ENCODE results near the gene TPP2. TPM values are rescaled to one million over a fixed set of nuclear protein-coding genes. Genes with fewer than 3 reads are reported as not detected.

The TPP2 gene
- total and polyA plus RNA-seq, 4 donors = 14.0 to 55.6 (median 22.4) TPM

- TF ChIP-seq, protein P1, sequence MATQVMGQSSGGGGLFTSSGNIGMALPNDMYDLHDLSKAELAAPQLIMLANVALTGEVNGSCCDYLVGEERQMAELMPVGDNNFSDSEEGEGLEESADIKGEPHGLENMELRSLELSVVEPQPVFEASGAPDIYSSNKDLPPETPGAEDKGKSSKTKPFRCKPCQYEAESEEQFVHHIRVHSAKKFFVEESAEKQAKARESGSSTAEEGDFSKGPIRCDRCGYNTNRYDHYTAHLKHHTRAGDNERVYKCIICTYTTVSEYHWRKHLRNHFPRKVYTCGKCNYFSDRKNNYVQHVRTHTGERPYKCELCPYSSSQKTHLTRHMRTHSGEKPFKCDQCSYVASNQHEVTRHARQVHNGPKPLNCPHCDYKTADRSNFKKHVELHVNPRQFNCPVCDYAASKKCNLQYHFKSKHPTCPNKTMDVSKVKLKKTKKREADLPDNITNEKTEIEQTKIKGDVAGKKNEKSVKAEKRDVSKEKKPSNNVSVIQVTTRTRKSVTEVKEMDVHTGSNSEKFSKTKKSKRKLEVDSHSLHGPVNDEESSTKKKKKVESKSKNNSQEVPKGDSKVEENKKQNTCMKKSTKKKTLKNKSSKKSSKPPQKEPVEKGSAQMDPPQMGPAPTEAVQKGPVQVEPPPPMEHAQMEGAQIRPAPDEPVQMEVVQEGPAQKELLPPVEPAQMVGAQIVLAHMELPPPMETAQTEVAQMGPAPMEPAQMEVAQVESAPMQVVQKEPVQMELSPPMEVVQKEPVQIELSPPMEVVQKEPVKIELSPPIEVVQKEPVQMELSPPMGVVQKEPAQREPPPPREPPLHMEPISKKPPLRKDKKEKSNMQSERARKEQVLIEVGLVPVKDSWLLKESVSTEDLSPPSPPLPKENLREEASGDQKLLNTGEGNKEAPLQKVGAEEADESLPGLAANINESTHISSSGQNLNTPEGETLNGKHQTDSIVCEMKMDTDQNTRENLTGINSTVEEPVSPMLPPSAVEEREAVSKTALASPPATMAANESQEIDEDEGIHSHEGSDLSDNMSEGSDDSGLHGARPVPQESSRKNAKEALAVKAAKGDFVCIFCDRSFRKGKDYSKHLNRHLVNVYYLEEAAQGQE (IDR thresholded peaks at IDR 0.05) = no peak
- TF ChIP-seq YY1 (IDR thresholded peaks at IDR 0.05) (no peak), SP1 (IDR thresholded peaks at IDR 0.05) (no peak), HNF4G (IDR thresholded peaks at IDR 0.05) (no peak), TAF1 (conservative IDR thresholded peaks at IDR 0.05) (no peak)
- TF ChIP-seq, protein P2, sequence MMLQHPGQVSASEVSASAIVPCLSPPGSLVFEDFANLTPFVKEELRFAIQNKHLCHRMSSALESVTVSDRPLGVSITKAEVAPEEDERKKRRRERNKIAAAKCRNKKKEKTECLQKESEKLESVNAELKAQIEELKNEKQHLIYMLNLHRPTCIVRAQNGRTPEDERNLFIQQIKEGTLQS (IDR thresholded peaks at IDR 0.05) = no peak
Measured at GRCh38 chr13:102572323-102572722, 24.5 kb upstream of the TPP2 start (continued).

- H3K4me3 ChIP-seq (ENCODE audit: low read depth in 1 of 3, low read length in 3 of 3) = no peak overlapping the region
- H3K9ac ChIP-seq (ENCODE audit: low read depth in 1 of 2, low read length in 2 of 2) = no peak overlapping the region
- peak; percentile 75 for TF ChIP-seq CTCF (IDR thresholded peaks at IDR 0.05; ENCODE audit: low read depth, low read length, missing input control)
- peak; percentile 94 to 96 for TF ChIP-seq RAD21 (IDR thresholded peaks at IDR 0.05)
- TF ChIP-seq HNF4A (conservative IDR thresholded peaks at IDR 0.05) = no peak
- no peak for TF ChIP-seq YY1 (IDR thresholded peaks at IDR 0.05)
- DNase-seq (ENCODE audit: low spot score) = no peak
- no peaks in the 10 kb centered on the region for H3K36me3 ChIP-seq (ENCODE audit: control insufficient read depth in 4 of 4, insufficient read depth in 3 of 4, low read depth in 1 of 4, low read length in 3 of 4)
- H3K4me1 ChIP-seq (ENCODE audit: control insufficient read depth in 4 of 4, insufficient read depth in 4 of 4, low read length in 3 of 4) = peaks cover 0 to 3% (median 0%) of the 10 kb centered on the region in 4 donors
- H3K9me3 ChIP-seq (ENCODE audit: control insufficient read depth in 4 of 4, low read length in 3 of 4) = no peaks in the 10 kb centered on the region
- 2% methylated on average over 5 of the region's 5 CpGs for WGBS
- no peaks in the 10 kb centered on the region for H3K27me3 ChIP-seq (ENCODE audit: control insufficient read depth in 4 of 4, insufficient read depth in 4 of 4, low read length in 3 of 4)
- no peak overlapping the region for H3K27ac ChIP-seq (ENCODE audit: low read depth in 1 of 2, low read length in 2 of 2)
Measured at GRCh38 chr13:102580552-102581169, 16.1 kb upstream of the TPP2 start.

DNA sequence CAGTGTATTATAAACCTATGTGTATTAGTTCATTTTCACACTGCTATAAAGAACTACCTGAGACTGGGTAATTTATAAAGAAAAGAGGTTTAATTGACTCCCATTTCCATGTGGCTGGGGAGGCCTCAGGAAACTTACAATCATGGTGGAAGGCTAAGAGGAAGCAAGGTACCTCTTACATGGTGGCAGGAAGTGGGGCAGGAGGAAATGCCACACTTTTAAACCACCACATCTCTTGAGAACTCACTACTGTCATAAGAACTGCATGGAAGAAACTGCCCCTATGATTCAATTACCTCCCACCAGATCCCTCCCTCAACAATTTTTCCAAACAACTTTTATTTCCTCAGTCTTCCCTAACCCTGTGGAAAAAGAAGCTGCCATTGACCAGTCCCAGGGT lies 14.5 kb upstream of the TPP2 start:
- H3K27me3 ChIP-seq (ENCODE audit: control insufficient read depth in 4 of 4, insufficient read depth in 4 of 4, low read length in 3 of 4) = no peaks in the 10 kb centered on the region
- H3K9me3 ChIP-seq (ENCODE audit: control insufficient read depth in 4 of 4, low read length in 3 of 4) = no peaks in the 10 kb centered on the region
- no peak overlapping the region for H3K27ac ChIP-seq (ENCODE audit: low read depth in 1 of 2, low read length in 2 of 2)
- H3K4me1 ChIP-seq (ENCODE audit: control insufficient read depth in 4 of 4, insufficient read depth in 4 of 4, low read length in 3 of 4) = peaks cover 0 to 3% (median 0%) of the 10 kb centered on the region in 4 donors
- no peaks in the 10 kb centered on the region for H3K36me3 ChIP-seq (ENCODE audit: control insufficient read depth in 4 of 4, insufficient read depth in 3 of 4, low read depth in 1 of 4, low read length in 3 of 4)
- TF ChIP-seq, protein P3, sequence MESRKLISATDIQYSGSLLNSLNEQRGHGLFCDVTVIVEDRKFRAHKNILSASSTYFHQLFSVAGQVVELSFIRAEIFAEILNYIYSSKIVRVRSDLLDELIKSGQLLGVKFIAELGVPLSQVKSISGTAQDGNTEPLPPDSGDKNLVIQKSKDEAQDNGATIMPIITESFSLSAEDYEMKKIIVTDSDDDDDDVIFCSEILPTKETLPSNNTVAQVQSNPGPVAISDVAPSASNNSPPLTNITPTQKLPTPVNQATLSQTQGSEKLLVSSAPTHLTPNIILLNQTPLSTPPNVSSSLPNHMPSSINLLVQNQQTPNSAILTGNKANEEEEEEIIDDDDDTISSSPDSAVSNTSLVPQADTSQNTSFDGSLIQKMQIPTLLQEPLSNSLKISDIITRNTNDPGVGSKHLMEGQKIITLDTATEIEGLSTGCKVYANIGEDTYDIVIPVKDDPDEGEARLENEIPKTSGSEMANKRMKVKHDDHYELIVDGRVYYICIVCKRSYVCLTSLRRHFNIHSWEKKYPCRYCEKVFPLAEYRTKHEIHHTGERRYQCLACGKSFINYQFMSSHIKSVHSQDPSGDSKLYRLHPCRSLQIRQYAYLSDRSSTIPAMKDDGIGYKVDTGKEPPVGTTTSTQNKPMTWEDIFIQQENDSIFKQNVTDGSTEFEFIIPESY (IDR thresholded peaks at IDR 0.05) = no peak
- H3K9ac ChIP-seq (ENCODE audit: low read depth in 1 of 2, low read length in 2 of 2) = no peak overlapping the region
- no peak for DNase-seq (ENCODE audit: low spot score)
- no peak overlapping the region for H3K4me3 ChIP-seq (ENCODE audit: low read depth in 1 of 3, low read length in 3 of 3)

Measured in liver (tissue), 9 donors.